GM19238 (cell line): ENCODE measurements around the gene GBF1.
"Not testable (repeated sequence)": the region's sequence is repeated elsewhere in the genome, so short reads cannot be mapped to it uniquely, and the experiment has no call there.

Experiments used
- DNase-seq: peaks from one replicate; pipeline ENCODE4 v3.0.0; 2011; ENCODE audit warnings: low spot score; ENCODE audit not compliant: insufficient read length

Gene GBF1

DNA sequence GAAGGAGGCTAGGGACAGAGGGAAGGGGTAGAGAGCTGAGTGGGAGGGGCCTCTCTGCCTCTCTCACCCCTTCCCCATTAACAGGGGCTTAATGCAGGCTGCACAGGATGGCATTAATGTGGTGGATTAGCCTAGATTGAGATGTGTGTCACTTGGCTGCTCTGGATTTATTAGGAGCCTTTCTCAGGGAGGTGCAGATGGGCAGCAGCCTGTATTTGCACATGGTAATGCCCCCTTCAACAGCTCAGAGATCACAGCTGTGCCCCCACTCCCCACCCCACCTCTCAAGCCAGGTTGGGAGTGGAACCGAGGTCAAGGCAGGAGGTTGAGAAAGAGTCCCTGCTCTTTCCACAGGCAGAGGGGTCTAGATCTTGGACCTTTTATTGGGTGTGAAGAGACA, 11.3 kb upstream of the GBF1 start:
- no peak for DNase-seq

DNA sequence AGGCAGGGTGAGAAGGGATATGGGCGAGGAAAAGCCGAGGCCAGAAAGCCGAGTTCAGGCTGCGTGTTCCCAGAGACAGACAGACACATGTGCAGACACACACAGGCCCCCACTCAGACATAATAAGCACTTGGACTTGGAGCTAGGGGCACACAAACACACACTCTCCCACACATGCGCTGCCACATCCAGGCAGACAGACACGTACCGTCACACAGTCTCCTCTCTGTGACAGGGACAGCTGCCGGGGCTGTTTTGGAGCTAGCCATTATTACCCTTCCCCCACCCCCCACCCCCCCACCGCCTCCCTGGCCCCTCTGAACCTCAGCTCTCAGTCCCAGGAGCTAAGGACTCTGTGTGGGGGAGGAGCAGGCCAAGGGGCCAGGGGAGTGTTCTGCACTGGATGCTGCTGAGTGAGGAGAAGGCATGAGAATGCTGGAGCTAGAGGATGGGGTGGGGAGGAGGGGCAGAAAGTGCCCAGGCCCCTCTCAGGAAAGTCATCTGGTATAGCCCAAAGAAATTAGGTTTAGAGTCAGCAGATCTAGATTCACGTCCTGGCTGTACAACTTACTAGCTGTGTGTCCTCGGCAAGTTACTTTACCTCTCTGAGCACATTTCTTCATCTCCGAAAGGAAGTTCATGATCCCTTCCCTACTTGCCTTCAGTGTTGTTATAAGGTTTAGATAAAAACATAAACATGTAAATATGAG, 10.3 kb upstream of the GBF1 start:
- DNase-seq: no peak

DNA sequence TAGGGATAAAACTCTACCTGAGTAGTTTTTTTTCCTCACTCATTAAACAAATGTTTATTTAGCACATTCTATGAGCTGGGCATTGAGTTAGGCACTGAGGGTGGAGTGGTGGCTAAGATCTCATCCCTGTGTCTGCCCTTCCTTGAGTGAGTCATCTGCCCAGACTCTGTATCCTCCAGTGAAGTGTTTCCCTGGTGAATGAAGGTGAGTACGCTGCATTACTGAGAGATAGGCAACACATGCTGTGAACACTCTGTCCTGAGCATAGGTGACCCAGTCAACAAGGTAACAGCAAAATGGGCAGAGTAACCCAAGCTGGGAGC, 9.8 kb upstream of the GBF1 start:
- DNase-seq: no peak

DNA sequence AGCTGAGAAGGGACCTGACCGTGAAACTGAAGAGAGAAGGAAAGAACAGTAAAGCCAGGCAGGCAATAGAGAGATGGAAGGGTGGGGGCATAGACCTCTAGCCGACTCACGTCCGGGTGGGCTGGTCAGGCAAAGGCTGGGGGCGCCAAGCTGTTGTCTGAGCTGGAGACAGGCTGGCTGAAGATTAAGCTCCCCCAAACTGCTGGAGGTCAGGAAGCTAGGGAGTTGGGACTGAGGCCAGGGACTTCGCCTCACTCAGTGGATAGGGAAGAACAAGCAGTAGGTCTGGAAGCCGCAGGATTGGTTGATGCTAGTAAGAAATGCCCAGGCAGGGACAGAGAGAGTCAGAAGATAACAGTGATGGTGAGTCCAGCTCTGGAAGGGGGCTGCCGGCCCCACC, 9.3 kb upstream of the GBF1 start:
- DNase-seq: no peak

DNA sequence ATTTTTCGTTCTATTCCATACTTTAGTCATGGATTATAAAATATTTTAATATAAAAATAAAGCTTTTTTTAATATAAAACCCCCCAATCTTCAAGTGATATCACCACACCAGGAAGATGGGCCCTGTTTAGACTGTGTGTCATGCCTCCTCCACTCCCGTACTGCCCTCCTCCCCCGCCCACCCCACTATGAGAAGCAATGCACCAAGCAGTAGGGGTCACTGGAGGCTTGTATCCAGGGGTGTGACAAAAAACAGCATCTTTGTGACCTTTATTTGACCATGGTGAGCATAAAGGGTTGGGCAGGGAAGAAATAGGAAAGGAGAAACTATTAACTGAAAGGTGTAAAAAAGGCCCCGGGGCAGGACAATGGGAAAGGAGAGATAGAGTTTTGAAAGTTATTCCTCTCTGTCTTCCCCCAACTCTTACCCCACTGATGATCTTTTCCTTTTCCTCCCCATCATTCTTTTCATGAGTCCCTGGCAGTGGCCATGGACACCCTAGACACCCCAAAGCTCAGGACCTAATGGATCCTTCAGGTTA, 7.5 kb upstream of the GBF1 start:
- no peak for DNase-seq

DNA sequence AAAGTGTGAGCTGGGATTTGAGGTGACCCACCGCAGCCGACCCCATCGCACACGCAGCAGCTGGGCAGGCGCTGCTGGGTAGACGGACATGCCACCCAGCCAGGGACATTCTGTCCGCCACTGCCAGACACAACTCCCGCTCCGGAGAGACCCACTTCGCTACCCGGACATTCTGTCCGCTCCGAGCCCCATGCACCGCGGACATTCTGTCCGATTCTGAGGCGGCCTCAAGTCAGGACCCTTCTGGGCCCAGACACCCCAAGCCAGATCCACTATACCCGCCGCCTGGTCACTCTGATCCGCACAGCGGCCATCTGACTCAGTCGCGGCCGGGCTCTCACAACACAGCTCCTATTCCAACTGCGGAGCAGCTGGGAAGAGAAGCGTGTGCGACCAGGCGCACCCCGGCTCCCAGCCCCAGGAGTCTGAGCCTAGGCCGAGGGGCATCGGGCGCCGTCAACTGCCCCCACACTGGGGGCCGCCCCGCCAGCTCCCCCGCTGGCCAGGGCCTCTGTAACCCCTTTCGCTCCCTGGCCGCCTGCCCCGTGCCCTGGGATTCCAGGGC, 4.8 kb upstream of the GBF1 start:
- DNase-seq: no peak

DNA sequence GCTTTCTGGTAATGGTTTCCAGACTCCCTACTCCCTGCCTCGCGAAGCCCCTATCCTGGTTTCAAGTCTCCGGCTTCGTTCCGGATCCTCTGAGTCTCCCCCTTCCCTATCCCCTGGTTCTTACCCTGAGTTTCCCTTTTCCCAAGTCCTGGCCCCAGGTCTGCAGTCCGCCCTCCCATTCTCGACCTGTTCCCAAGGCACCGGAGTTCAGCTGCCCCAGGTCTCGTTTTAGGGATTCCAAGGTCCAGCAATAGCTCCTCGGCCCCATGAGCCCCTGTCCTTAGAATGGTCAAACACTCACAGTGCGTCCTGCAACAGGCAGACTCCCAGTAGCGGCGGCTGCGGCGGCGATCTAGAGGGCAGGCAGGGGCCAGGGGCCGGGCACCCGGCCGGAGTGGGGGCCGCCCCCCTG, 4.3 kb upstream of the GBF1 start:
- DNase-seq: no peak

DNA sequence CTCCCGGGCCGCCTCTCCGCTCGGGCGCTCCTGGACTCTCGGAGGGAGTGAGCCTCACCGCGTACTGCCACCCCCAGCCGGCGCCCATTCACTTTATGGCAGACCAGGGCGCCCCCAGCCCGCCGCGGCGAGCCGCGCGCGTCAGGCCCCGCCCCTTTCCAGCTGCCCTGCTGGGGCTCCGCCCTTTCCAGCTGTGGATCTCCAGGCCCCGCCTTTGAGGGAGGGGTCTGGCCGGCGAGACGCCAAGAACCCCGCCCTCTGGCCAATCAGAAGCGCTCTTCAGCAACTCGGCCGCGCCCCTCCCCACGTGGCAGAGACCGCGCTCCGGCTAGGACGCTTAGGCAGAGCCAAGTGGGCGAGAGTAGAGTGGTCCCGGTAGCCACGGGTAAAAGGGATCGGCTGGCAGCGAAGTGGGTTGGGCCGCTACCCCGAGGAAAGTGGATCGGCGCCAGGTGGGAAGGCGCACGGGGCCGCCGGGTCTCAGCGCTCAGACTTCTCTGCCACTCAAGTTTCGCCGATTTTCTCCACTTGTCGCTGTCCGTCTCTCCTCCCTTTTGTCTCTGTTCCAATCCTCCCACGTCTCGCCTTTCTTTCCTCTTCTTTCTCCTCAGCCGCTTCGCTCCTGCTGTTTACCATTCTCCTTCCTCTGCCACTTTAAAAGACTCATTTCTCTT, 3.8 kb upstream of the GBF1 start, which contains the start of gene PITX3:
Gene PITX3, minus strand, starts transcription at position 69 of the 674 bp plus-strand sequence. CDS start 9,432 bp downstream, outside the sequence.
- DNase-seq: peak; percentile 95

DNA sequence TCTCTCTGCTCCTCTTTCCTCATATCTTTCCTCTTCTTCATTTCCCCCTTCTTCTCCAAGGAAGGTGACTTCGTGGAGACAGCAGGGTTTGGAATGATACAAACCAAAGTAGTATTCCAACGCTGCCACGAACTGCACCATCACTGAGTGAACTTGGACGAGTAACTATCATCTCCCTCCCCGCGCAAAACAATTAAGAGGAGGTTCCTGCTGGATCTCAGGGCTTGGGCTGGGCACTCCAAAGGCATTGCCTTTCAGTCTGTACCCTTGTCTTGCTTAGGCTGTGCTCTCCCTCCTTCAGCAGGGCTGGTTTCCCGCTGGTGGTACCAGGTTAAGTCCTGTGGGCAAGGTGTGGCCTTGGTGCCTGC, 3.2 kb upstream of the GBF1 start:
- no peak for DNase-seq

DNA sequence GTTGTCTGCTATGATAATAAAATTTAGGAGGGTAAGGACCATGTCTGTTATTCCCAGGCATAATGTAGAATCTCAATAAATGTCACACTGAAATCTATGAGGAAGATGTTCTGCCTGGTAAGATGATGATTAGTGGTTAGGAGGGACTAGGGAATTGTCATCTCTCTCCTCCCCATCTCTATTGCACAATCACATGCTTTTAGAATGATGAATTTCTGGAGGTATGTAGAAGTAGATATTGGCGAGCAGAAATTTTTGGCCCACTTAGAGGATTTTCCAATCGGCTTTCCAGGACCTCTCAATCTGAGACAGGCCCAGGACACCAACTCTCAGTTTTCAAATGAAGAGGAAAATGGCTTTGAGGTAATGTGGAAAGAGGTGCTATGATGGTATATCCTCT, 2.0 kb upstream of the GBF1 start:
- no peak for DNase-seq

DNA sequence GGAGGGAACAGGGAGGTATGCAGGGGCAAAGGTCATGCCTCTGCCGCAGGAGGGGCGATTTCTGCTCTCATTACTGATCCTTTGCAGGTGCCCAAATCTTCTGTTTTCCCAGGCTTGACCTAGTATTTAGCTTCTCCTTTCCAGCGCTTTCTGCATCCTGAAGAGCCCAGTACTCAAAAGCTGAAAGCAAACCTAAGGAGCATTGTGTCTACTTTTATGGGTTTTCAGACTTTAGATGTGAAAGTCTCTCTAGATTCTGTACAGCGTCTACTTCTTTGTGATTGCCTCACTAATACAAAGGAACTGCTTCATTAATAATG, 560 bp downstream of the GBF1 start:
- no peak for DNase-seq

DNA sequence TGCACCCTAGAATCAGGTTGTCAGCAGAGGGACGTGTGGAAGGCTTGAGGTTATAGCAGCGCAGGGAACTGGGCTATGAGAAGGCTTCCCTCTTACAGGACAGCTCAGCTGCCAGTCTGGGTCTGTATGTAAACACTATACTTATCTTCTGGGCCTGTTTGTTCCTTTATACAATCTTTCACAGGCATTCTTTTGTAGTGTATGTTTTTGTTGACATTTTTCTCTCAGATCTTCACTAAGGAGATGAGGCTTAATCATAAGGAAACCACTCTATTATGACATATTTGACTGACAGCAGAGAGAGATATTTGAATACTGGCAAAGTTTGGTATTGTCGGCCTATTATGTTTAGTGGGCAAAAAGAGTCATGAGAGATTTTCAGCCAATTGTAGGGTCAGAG, 929 bp downstream of the GBF1 start:
- DNase-seq: no peak

DNA sequence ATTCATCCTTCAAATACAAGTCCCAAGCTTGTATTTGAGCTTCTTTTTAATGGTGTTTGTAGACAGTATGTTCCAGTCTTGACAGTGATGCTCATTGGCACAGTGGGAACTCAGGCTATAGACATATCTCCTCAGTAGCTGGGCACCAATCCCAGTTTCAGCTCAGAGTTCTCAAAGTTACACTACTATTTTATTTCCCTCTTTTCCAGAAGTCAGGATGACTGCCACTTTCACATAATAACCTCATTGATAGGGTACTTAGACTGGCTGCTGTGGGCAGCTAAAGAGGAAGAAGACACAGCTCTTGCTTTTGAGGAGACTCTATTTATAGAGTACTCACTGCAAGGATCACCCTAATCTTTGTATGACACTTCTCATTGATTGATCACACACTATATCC, 2.4 kb downstream of the GBF1 start:
- DNase-seq: no peak

DNA sequence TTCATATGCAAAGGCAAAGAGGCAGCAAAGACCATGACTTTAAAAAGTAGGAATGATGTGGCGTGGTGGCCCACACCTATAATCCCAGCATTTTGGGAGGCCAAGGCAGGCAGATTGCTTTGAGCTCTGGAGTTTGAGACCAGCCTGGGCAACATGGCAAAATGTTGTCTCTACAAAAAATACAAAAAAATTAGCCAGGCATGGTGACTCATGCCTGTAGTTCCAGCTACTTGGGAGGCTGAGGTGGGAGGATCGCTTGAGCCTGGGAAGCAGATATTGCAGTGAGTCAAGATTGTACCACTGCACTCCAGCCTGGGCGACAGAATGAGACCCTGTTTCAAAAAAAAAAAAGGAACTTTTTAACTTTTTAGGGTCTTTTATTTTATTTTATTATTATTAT, 7.2 kb downstream of the GBF1 start:
- DNase-seq: not testable (repeated sequence)

DNA sequence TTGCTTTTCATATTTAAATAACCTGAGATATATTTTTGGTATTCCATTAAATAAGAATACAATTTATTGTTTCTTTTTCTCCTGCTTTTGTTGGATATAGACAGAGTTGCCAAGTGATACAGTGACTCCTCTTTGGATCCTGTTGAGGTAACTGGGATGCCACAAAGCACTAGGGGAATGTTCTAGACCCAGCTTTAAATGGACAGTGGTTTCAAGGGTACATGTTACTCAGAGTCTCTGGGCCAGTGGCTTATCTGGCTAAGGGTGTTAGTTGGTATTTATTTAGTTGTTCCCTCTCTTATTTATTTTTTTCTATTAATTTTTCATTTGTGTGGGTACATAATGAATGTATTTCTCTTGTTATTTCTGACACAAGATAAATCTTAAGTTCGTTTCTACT, 9.1 kb downstream of the GBF1 start:
- no peak for DNase-seq

DNA sequence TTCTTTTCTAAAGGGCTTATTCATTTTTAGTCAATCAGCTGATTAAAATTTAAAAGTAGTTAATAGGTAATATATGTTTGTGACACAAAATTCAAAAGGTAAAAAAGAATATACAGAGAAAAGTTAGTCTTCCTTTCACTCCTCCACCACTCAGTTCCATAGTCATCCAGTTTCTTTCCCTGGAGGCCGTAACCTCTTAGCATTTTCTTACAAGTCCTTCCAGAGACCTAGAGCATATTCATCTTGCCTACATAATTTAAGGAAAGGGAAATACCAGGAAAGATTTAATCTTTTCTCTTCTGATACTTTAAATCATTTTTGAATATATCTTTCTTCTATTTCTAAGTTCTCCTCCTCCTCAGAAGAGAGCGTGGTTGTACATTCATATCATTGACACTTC, 10.1 kb downstream of the GBF1 start:
- DNase-seq: no peak

DNA sequence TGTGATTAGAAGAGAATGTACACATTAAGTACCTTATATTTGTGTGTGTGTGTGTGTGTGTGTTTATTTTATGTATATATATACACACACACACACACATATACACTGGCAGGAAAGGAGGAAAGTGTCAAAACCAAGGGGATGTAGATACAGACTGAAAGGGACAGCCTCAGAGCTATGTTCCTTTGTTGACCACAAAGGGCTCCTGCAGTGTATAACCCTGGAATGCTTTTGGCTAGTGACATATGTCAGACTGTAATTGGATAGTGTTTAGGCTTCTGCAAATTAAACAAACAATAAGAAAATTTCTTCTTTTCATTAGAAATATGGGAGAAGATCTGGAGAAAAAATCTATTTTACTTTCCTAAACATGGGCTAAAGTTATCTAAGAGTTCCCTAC, 15.9 kb downstream of the GBF1 start:
- DNase-seq: no peak

DNA sequence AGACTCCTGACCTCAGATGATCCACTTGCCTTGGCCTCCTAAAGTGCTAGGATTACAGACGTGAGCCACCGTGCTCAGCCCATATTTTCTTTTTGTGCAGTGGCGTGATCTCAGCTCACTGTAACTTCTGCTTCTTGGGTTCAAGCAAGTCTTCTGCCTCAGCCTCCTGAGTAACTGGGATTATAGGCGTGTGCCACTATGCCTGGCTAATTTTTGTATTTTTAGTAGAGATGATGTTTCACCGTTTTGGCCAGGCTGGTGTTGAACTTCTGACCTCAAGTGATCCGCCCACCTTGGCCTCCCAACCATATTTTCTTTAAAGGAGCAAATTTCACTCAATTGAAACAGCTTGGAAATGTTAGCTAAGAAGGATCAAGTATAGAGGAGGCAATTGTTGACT, 16.5 kb downstream of the GBF1 start:
- no peak for DNase-seq

DNA sequence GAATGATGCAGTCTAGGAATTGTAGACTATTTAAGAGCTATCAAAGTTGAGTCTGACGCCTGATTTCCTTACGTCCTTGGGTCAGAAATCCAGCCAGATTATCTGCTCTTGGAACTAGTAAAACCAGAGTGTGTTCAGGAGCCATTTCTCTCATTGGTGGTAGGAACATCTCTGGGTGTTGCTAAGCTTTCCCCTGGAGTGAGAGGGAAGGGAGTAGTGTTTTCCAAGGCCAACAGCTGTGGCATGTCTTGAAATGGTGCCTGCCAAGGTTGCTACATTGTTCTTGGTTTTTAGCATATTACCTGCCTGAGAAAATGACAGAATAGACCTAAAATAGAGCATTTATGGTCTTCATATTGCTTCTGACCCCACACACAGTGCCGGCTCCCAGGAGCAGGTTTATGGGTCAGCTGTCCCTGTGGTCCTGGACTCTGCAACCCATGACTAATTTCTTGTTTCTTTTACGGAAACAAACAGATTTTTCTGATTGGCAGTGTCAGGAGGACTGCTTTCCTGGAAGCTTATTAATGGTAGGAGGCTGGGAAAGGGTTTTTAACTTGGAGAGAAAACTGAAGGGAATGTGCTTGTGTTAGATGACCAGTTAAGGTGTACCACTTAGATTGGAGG, 17.5 kb downstream of the GBF1 start:
- no peak for DNase-seq

DNA sequence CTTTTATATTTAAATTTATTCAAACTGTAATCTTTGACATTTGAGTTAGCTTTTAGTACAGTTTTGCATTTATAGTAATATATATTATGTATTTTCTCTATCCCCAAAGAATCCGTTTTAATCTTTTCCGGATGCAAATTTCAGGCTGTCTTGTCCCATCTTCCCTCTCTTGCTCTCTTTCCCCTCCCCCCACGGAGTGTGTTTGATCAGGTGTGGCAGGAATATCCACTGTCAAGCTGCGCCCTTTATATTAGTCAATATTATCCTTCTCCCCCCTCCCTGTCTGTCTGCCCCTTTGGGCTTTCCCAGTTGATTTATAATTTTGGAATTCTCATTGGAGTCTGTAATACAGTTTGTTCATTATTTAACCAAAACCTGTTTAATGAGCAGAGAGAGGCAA, 19.0 kb downstream of the GBF1 start:
- DNase-seq: no peak

DNA sequence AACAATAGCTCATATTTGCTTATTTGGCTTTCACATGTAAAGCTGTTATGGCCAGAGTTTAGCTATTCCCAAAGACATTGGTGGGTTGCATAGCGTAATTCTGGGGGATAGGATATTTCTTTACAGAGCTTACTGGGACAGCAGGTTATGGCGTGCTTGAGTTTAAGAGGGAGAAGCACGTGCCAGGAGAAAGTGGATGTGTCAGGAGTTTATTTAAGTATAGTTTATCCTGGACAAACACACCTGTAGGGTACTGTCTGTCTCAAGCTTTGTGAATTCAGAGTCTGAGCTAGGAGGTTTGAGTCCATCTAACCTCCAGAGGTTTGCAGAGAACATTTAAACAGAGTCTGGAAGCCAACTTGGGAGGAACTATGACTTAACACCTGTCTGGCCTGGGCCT, 21.3 kb downstream of the GBF1 start:
- no peak for DNase-seq

DNA sequence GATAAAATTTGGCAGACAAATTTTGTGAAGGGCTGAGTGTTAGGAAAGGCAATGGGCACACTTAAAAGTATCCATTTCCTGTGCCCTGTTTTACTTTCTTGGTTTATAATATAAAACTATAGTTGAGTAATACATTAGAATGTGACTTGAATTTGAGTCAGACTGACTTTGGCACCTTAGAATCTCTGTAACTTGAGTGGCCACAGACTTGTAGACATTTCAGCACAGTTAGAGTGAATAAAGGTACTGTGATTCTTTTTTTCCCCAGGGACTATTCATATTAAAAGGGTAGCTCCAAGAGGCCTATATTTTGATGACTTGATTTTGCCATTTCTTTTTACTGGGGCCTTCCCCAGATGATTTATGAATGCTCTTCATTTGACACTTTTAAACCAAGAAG, 22.4 kb downstream of the GBF1 start:
- DNase-seq: no peak
